HG03442 (cell line): ENCODE measurements around the gene GALNT14.

ENCODE experiments used
- ATAC-seq: cut with Tn5 transposase; IDR thresholded peaks from one replicate; pipeline ENCODE4 v1.9.1; 2021; ENCODE audit warnings: mild to moderate bottlenecking, moderate library complexity; ENCODE audit not compliant: unreplicated experiment

The GALNT14 gene

DNA sequence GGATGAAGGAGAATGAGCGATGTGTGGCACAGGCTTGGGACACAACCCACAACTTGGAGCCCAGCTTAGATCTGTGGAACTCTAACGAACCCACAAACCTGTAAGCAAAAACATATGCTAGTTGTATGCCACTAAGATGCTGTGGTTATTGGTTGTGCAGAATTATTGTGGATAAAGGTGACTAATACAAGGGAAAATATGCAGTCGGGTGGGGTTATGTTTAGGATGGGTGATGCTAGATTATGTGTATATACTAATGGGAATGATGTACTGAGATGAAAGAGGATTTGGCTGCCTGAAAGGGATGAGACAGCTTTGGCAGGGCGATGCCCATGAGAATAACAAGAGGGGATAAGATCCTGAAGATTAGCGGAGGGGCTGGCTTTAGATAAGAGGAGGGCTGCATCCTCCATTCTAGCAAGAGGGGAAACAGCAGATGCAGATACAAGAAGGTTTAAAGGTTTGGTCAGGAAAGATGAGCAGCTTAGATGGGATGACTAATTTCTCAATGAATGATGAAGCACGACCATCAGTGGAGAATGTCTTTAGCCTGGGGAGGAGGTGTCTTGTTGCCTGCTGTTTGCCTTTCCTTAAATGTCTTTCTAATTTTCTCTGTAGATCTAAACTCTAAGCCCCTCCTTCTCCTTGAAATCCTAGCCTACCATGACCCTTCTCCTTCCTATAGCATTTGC, 49.6 kb downstream of the GALNT14 start:
- no peak for ATAC-seq

DNA sequence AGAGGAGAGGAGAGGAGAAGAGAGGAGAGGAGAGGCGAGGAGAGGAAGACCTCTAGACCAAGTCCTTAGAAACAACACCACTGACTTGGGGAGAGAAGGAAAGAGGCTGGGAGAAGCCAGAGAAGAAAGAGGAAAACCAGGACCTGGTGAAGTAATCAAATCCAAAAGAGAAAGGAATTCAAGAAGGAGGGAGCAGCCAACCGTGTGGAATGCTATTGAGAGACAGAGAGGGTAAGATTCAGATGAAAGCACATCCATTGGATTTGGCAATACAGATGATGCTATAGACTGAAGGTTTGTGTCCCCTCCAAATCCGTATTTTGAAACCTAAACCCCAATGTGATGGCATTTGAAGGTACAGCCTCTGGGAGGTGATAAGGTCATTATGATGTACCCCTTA, 50.7 kb downstream of the GALNT14 start:
- ATAC-seq = no peak

- ATAC-seq = no peak
Measured at GRCh38 chr2:31086590-31086989, 51.6 kb downstream of the GALNT14 start.

- ATAC-seq = no peak
Measured at GRCh38 chr2:31083234-31083993, 54.8 kb downstream of the GALNT14 start.

- no peak for ATAC-seq
Measured at GRCh38 chr2:31082002-31082401, 56.2 kb downstream of the GALNT14 start.

- ATAC-seq = no peak
Measured at GRCh38 chr2:31081492-31081891, 56.7 kb downstream of the GALNT14 start.

- ATAC-seq = no peak
Measured at GRCh38 chr2:31080361-31080760, 57.9 kb downstream of the GALNT14 start.

- ATAC-seq = no peak
Measured at GRCh38 chr2:31079665-31080064, 58.6 kb downstream of the GALNT14 start.

GRCh38 chr2:31078579-31079105, 59.6 kb downstream of the GALNT14 start:
- no peak for ATAC-seq

DNA sequence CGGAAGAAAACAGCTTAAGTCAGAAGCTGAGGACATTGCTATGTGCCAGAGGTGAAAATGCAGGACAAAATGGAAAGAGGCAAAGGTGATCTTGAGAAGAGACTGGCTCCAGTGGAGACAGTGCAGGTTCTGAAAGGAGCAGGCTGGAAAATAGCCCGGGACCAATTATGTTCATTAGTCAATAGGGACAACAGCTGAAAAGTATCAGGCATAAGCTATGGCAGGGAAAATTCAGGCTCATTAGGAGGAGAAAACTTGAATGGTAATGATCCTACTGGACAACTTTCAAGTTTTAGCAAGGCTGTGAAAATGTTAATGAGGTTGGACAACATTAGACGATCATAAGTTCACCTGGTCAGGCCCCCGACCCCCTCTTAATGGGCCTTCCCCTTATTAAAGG, 60.2 kb downstream of the GALNT14 start:
- ATAC-seq = no peak

DNA sequence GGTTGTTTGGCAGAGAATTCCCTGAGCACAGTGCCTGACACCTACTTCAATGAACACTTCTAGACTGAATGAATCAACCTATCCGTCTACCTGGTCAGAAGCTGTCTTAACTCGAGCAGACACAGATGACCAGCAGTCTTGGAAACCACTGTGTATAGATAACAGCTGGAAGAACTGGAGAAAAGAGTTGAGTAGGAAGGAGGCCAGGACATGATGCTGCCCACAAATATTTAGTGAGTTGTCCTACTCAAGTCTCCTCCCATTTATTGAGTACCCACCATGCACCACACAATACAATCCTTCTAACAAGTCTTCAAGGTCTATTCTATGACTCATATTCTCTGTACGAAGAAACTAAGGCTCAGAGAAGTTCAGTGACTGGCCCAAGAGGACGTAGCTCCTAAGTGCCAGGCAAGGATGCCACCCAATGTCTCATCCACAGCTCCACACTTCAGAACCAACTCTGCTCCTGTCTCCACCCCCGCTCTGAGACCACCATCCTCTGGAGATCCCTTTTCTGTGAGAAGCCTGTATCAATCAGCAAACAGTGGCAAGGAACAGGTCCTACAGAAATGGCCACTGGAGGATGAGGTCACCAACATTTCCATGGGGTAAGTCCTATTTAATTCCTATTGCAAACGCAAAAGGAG, 62.2 kb downstream of the GALNT14 start:
- ATAC-seq = no peak

- no peak for ATAC-seq
Measured at GRCh38 chr2:31075431-31075830, 62.8 kb downstream of the GALNT14 start.

- no peak for ATAC-seq
Measured at GRCh38 chr2:31071741-31072140, 66.5 kb downstream of the GALNT14 start.

- ATAC-seq = no peak
Measured at GRCh38 chr2:31070339-31071125, 67.7 kb downstream of the GALNT14 start.

DNA sequence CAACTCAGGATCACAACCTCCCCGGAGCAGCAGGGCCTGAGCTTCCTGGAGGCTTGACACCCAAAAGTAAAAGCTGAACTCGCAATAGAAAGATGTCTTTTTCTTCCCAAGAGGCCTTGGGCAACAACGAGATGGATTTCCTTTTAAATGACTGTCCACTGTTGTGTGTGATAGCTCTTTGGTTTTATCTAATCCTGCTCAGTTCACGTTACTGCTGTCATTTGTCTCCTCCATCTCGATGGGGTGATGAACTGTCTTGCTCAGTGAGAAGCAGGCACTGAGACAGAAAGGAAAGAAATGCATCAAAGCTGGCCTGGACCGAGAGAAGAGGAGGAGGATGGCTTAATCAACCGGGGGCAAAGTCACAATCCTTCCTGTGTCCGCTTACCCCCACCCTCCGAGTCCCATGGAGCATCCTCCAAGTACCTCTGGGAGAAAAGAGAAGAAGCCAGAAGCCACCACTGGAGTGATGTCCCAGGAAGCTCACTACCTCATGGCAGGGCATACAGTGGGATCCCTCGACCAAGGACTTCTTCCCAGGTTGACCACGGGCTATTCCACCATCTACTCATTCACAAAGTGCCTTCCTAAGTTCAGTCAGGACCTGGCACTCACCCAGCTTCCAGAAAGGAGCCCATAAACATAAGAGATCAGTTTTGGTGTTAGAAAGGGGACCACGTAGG, 68.5 kb downstream of the GALNT14 start:
- no peak for ATAC-seq

DNA sequence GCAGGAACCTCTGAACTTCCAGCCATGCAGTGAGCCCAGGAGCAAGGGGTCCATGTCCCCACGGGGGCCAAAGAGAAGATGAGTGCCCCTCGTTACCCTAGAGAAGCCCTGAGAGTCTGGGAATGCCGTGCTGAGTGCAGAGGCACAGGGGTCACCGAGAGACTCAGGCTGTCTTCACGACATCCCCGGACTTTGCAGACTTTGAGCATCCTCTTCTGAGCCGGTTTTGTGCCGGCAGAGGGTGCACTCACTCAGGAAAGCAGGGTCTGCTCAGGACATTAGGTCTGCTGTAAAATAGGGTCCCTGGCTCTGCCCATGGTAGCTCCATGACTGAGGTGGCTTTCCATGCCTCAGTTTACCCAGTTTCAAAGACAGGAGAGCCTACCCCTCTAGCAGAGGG, 71.0 kb downstream of the GALNT14 start:
- ATAC-seq = no peak

DNA sequence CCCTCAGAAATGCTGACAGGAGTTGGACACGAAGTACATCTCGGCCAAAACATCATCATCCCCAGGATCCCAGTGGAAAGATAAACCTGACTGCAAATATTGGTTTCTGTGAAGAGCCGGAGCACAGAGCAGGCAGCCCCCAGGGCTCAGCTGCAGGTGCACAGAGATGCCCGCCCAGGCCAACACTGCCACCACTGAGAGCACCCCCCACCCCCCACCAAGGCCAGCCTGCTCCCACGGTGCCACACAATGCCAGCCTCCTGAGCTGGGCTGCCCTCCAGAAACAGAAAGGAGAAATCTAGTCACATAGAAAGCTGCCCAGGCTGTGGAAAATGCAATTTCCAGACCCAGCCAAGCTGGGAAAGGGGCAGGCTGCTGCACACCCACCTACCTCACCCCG, 71.7 kb downstream of the GALNT14 start:
- no peak for ATAC-seq

GRCh38 chr2:31066086-31066485, 72.2 kb downstream of the GALNT14 start:
- ATAC-seq = no peak

DNA sequence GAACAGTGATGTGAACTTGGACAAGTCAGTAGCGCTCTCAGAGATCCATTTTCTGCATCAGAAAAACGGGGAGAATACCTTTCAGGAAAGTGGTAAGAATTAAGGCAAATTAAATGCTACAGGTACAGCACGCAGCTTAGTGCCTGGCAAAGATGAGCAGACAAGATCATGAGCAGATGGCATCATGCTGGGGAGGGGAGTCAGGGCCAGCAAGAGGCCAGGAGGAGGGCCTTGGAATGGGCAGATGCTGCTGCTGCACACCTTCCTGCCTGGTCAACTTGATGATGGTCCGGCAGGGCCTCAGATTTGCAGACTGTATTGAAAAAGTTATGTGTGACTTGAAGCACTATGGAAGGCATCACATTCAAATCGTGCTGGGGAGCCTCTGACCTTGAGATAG, 72.9 kb downstream of the GALNT14 start:
- ATAC-seq = no peak

- no peak for ATAC-seq
Measured at GRCh38 chr2:31060397-31060796, 77.8 kb downstream of the GALNT14 start.
